HG03039 (cell line): ENCODE measurements around the gene ZCCHC3.
A peak's percentile ranks its signal among the peaks of the same experiment; 100 is the strongest.
"Not testable (repeated sequence)": the region's sequence is repeated elsewhere in the genome, so short reads cannot be mapped to it uniquely, and the experiment has no call there.

Source experiments
- ATAC-seq: cut with Tn5 transposase; IDR thresholded peaks from one replicate; pipeline ENCODE4 v1.9.1; 2021; ENCODE audit warnings: mild to moderate bottlenecking, moderate library complexity; ENCODE audit not compliant: unreplicated experiment

Gene ZCCHC3

DNA sequence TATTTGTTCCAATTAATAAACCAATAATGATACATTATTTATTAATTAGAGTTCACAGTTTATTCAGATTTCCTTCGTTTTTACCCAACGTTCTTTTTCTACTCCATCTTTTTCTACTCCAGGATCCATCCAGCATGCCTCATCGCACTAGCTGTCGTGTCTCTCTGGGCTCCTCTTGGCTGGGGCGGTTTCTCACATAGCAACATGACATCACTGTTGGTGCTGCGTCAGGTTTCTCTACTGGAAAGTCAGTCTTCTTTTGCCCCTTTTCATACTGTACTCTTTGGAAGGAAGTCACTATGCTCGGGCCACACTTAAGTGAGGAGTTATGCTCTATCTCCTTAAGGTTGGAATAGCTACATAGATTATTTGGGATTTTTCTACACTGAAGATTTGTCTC lies 14.2 kb downstream of the ZCCHC3 start:
- ATAC-seq = no peak

DNA sequence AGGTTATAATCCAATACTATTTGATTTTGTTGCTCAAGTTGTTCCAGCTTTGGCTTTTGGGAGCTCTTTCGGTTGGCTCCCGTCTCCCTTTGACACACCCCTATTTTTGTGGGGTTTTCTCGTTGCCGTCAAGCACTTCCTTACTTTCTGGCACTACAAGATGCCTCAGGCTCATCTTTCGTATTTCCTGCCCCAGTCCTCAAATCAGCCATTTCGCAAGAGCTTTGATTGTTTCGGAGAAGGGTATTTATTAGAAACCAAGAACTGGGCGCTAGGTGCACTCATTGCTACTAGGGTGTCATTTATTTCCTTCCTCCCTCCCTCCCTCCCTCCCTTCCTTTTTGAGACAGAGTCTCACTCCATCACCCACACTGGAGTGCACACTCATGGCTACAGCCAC lies 14.7 kb downstream of the ZCCHC3 start:
- no peak for ATAC-seq

DNA sequence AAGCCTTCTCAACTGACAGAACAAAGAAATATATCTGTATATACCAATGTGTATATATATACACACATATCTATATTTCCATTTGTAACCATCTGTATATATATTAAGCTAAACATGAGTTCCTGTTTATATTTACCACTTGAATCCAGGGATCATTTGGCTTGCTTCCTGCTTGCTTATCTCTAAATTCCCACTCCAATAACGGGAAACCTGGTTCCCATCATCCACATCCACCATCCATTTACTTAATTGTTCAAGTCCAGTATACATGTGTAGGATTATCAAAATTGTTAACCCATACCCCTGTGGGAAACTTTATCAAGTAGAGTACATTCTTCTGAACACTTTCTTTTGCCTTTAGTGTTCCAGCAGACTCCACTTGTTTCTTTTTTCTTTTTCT lies 15.5 kb downstream of the ZCCHC3 start:
- ATAC-seq = no peak

DNA sequence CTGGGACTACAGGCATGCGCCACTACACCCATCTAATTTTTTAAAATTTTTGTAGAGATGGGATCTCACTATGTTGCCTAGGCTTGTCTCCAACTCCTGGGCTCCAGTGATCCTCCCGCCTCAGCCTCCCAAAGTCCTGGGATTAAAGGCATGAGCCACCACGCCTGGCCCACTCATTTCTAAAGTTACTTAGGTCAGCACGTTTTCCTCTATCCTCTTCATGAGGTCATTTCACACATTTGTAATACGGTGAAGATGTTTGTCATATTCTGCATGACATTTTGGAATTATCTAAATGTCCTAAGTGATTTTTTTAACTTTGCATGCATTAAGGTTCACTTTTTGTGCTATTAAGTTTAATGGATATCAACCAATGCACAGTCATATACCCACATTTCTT lies 16.0 kb downstream of the ZCCHC3 start:
- no peak for ATAC-seq

DNA sequence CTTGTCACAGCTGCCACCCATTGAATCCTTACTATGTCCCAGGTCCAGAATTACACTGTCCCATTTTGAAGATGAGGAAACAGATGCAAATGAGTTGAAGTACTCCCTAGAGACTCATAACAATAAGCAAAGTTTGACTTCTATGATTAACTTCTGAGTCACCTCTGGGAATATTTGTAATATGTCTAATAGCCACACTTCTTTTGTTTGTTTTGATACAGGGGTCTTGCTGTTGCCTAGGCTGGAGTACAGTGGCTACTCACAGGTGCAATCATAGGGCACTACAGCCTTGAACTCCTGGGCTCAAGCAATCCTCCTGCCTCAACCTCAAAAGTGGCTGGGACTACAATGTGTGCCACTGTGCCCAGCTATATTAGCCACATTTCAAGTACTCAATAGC lies 16.6 kb downstream of the ZCCHC3 start:
- no peak for ATAC-seq

DNA sequence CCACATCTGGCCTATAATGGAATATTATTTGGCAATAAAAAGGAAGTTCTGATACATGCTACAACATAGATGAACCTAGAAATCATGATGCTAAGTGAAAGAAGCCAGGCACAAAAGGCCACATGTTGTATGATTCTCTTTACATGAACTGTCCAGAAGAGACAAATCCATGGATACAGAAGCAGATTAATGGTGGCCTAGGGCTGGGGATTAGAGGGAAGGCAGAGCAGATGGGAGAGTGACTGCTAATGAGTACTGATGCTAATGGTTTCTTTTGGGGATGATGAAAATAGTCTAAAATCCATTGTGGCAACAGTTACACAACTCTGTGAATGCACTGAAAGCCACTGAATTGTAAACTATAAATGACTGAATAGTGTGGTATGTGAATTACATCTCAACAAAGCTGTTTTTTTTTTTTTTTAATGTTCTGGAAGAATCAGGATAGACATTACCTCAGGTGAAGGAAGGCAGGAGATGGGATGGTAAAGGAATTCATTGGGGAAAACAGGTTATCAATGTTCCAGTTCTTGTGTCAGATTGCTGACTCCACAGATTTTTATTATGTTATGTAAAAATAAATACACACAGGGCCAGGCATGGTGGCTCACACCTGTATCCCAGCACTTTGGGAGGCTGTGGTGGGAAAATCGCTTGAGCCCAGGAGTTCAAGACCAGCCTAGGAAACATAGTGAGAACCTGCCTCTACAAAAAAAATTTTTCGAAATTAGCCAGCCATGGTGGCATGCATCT lies 19.1 kb downstream of the ZCCHC3 start:
- no peak for ATAC-seq

DNA sequence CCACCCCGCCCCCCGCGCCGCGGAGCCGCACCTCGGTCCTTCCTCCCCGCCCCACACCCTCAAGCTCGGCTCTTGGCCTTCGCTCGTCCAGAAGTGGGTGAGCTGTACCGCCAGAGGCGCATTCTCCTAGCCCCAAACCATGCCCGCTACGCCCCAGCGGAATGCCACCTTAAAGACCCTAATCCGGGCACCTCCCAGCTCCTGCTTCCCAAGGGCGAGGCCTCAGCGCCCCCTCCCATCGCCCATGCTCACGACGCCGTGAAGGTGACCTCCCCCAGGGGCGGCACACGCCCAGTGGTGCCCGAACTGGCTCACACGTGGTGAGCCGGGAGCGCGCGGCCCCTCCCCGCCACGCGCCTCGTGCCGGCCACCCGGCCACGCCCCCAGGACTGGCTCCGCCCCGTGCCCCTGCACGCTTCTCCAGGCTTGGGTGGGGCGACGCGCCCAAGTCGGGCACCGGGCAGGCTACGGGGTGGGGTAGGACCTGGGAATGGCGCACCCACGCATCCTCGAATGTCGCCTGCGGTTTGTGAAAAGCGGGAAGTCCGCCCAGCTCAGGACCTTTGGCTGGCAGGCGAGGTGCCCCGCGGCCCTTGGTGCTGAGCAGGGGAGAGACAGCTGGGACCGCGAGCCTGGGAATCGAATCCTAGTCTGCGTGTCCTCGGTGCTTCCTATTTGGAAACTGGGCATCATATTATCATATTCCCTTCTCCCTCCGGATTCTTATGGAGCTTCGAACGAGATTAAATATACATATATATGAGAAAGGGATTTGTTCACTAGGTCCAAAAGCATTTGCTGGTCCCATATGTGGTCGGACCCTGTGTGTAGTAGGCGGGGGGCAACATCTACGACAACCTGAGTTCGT lies 27.0 kb downstream of the ZCCHC3 start:
- ATAC-seq = peak; percentile 45

DNA sequence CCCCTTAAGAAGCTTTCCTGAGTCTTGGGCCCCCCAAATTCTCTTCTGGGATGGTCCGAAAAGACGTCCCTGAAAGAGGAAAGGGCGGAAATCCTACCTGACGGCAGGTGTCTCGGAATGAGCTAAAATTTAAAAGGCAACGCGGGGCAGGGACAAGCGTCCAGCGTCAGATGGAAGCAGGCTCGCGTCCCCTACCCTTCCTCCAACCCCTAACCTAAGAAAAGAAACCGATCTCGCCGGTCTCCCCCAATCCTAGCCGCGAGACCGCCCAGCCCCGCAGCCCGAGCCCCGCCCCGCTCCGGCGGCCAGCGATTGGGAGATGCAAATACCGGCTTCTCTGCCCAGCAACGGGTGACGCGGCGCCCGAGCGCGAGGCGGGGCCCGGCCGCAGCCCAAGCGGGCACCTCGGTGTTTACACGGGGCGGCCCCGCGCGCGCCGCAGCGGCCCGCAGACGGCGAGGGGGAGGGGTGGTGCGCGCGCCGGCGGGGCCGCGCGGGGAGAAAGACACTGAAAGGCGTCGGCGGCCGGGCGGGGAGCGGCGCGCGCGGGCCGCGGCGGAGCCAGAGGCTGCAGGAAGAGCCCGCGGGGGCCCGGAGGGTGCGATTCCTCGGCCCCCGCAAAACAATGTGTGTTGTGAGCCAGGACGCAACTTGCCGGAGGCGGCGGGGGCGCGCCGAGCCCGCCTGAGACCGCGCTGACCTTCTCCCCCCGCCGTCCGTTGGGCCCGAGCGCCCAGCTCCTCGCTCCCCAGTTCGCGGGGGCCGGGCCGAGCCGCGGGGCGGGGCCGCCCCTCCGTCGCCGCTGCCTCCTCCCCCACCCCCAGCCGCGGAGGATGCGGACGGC lies 27.9 kb downstream of the ZCCHC3 start, which contains the start of gene SOX12:
SOX12 (plus strand) TSS at position 508 of the 844 bp plus-strand sequence. CDS start 373 bp downstream, outside the sequence.
- peak; percentile 71 for ATAC-seq

DNA sequence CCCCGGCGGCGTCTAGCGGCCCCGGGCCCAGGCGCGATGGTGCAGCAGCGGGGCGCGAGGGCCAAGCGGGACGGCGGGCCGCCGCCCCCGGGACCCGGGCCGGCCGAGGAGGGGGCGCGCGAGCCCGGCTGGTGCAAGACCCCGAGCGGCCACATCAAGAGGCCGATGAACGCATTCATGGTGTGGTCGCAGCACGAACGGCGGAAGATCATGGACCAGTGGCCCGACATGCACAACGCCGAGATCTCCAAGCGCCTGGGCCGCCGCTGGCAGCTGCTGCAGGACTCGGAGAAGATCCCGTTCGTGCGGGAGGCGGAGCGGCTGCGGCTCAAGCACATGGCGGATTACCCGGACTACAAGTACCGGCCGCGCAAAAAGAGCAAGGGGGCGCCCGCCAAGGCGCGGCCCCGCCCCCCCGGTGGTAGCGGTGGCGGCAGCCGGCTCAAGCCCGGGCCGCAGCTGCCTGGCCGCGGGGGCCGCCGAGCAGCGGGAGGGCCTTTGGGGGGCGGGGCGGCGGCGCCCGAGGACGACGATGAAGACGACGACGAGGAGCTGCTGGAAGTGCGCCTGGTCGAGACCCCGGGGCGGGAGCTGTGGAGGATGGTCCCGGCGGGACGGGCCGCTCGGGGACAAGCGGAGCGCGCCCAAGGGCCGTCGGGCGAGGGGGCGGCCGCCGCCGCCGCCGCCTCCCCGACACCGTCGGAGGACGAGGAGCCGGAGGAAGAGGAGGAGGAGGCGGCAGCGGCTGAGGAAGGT lies 28.7 kb downstream of the ZCCHC3 start:
- no peak for ATAC-seq

DNA sequence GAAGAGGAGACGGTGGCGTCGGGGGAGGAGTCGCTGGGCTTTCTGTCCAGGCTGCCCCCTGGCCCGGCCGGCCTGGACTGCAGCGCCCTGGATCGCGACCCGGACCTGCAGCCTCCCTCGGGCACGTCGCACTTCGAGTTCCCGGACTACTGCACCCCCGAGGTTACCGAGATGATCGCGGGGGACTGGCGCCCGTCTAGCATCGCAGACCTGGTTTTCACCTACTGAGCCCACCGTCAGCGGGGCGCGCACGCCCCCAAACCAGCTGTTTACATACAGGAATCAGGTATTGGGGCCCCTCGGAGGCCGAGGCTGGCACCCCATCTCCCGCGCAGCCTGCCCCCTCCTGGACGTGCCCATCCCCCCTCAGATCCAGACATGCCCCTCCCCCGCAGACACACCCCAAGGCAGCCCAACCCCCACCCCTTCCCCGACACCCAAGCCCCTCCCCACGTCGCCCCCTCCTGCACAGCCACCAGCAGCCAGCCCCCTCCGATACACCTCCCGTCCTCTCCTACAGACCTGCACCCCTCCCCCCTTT lies 29.3 kb downstream of the ZCCHC3 start:
- ATAC-seq = no peak

DNA sequence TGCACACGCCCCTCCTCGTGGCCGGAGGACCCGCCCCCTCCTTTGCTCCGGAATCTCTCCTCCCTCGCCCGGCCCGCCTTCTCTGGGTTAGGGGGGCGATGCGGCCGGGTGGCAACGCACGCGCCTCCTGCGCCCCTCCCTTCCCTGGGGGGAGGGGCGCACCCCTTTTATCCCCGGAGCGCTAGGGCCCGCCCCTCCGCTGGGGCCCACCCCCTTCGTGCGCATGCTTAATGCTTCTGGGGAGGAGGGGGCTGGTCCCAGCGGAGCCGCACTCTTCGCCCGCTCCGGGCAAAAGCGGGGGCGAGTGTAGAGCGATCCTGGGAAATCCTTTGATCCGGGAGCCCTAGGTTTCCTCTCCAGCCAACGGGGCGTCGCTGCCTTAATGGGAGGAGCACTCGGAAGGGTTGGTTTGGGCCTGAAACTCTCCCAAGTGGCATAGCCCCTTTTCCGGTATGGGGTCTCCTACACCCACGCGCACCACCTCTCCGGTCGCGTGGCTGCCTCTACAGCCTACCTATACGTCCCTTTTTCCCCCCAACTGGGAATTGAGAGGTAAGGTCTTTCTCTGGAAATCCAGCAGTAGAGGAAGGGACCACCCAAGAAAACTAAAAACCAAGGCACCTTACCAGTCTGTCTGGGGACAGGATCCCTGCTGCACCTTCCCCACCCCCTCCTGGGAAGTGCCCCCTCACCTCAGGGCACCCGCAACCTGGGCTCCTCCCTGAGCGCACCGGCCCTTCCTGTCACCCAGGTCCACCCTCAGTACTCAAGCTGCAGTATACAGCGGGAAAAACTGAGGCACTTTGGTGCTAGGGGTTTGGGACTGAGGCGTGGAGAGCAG lies 30.0 kb downstream of the ZCCHC3 start:
- ATAC-seq = peak; percentile 19

DNA sequence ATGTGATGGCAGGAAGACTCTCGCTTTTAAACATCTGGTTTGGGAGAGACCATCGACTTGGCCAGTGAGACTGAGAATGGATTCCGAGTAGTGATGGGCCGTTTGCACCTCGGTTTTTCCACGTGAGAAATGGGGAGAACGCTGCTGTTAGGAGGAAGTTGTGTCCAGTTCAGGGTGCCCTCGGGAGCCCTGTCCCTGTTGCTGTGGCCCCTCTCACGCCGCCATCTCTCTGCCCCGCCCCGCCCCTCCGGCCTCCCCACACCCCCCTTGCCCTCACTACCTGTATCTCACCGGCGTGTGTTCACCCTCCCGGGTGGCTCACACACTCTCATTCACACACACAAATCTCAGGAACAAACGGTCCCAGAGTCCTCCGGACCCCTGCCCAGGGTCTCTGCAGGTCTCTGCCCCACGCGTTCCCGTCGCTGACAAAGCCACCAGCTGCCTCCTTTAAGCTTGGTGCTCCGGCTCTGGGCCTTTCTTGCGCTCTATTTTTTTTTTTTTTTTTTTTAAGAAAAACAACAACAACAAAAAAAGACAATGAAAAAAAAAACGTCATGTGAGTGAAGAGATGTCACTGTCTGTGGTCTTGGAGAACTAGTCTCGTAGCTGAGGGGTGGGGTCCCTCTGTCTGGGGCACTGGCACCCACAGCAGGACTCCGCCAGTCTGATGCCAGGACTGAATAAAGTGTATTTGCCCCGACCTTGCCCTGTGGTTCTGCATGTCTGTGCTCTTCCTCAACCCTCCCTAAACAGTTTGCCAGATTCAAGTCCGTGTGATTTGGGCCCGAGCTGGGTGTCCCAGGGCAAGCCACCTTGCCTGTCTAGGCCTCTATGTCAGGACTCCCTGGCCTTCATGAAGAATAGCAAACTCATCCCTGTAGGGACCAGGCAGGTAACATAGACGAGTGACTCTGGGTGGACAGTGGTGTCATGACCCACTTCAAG lies 30.9 kb downstream of the ZCCHC3 start:
- ATAC-seq = no peak

DNA sequence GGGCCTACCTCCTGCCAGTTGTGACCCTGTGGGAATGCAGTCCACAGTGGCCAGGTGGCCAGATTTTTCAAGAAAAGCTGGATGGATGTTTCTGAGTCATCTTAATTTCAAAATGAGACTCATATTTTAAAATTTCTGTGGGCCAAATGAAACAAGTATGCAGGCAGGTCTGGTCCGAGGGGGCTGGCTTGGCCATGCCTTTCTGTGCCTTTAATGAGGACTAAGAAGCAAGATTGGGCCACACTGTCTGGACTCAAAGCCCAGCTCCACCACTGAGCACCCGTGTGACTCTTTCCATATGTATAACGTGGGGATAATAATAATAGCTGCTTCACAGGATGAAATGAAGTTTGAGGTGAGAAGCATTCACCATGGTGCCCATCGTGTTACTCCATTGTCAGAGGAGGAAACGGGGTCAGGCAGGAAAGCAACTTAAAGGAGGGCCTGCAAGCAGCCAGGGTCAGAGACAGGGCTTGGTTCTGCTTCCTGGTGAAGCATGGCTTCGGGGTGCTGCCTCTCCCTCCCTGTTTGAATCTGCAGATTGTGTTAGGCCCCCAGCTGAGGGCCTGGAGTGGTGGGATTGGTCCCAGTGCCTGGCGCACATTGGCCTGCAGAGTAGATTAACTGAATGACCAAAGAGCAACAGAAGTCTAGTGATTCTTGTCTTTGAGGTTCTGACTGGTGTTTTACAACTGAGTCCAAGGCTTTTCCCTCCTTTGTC lies 31.8 kb downstream of the ZCCHC3 start:
- no peak for ATAC-seq

DNA sequence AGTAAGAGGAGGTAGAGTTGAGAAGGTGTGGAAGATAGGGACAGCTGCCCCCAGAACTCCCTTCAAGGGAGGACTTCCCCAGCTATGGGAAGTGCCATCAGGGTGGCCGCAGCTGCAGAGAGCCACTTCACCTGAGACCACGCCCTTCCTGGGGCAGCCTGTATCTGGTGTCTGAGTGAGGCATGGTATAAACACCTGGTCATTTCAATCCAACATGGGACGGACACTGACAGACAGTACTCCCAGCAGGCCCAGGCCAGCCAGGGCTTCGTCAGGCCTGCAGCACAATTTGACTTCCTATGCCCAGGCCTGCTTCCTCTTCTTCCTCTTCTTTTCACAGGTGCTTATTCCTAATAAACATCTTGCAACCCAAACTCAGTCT lies 32.5 kb downstream of the ZCCHC3 start:
- ATAC-seq = no peak

DNA sequence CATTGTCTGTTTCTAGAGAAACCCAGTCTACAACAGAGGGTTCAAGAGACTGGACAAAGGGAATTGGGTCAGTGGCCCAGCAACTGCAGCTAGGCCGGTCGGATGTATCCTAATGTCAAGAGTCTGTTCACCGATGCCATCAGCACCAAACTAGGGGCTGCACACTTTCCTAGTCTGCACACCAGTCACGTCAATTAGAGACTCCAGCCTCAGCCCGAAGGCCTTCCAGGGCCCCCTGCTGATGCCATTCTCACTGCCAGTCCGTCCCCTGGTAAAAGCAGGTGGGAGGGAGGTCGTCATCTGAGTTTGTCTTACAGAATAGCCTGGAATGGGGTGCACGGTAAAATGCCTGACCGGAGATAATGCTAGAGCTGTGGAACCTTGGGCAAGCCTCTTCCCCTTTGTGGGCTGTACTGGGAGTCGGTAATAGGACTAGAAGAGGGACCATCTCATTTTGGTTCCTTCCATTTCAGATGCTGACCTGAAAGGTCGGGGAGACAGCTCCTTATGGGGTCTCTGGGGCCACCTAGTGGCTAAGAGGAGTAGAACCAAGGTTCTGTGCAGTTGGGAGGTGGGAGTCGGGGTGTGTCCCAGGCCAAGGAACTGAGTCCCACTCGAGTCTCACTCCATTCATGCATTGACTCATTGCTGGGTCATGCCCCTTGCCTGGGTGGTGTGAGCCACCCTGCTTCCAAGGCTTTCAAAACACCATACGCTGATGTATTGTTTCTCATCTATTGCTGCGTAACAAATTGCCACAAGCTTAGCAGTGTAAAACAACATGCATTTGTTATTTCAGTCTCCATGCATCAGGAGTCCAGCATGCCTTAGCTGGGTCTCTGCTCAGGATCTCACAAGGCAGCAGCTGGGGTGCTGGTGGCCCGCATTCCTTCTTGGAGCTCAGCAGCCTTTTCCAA lies 33.1 kb downstream of the ZCCHC3 start:
- no peak for ATAC-seq

DNA sequence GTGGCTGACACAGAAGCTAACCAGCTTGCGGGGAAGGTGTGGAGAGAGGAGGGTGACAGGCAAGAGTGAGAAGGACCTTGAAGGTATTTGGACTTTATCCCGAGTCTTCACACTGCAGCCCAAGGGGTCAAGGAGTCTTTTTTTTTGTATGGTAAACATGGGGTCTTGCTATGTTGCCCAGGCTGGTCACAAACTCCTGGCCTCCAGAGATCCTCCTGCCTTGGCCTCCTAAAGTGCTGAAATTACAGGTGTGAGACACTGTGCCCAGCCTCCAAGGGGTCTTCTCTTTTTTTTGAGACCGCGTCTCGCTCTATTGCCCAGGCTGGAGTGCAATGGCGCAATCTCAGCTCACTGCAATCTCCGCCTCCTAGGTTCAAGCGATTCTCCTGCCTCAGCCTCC lies 37.2 kb downstream of the ZCCHC3 start:
- no peak for ATAC-seq

DNA sequence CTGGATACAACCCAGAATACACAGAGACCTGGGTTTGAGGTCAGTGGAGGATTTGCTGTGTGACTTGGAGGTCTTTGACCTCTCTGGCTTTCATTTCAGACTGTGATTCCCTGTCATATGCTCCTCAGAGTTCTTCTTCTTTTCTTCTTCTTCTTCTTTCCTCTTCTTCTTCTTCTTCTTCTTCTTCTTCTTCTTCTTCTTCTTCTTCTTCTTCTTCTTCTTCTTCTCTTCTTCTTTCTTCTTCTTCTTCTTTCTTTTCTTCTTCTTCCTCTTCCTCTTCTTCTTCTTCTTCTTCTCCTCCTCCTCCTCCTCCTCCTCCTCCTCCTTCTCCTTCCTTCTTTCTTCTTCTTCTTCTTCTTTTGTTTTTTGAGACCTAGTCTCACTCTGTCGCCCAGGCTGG lies 38.7 kb downstream of the ZCCHC3 start:
- not testable (repeated sequence) for ATAC-seq
